Urinary bladder (tissue), 4 donors: ENCODE measurements around the gene JAK1. TPM values are rescaled to one million over a fixed set of nuclear protein-coding genes. Genes with fewer than 3 reads are reported as not detected.

Experiments
- DNase-seq: peaks from one replicate; pipeline ENCODE4 v3.0.0-alpha.2; 2015; ENCODE audit errors: extremely low spot score
- H3K27ac ChIP-seq: one replicate; pipeline ENCODE4 v1.5.1; 2013; ENCODE audit warnings: low read depth, mild to moderate bottlenecking, moderate library complexity
- H3K36me3 ChIP-seq: one replicate; pipeline ENCODE4 v1.6.1; 2013; ENCODE audit warnings: mild to moderate bottlenecking, moderate library complexity; ENCODE audit not compliant: insufficient read depth
- H3K4me1 ChIP-seq: one replicate; pipeline ENCODE4 v1.6.1; 2013; ENCODE audit warnings: mild to moderate bottlenecking, moderate library complexity; ENCODE audit not compliant: insufficient read depth
- H3K4me3 ChIP-seq: one replicate; pipeline ENCODE4 v1.5.1; 2013; ENCODE audit warnings: low read depth, low read length
- WGBS: extraction: QIAGEN DNeasy Blood & Tissue Kit; methylation state at CpG from one replicate; pipeline ENCODE4 v1.1.7; 2013; 5-methylcytosine and 5-hydroxymethylcytosine counted together
- polyA plus RNA-seq: library from polyadenylated mRNA; stranded (reverse); fragments of 200-250 nt; gene quantifications from one replicate; pipeline ENCODE4 v1.2.3, GENCODE V29; 2013
- total RNA-seq: library from RNA; depleted of rRNA; stranded (reverse); fragments of >200 nt; gene quantifications from one replicate; pipeline ENCODE4 v1.2.3, GENCODE V29; 2014
- donor health status: healthy with polysubstance abuse.
- donor health status: healthy.

The JAK1 gene
- total and polyA plus RNA-seq, 2 donors, result 86.8 to 137 TPM

DNA sequence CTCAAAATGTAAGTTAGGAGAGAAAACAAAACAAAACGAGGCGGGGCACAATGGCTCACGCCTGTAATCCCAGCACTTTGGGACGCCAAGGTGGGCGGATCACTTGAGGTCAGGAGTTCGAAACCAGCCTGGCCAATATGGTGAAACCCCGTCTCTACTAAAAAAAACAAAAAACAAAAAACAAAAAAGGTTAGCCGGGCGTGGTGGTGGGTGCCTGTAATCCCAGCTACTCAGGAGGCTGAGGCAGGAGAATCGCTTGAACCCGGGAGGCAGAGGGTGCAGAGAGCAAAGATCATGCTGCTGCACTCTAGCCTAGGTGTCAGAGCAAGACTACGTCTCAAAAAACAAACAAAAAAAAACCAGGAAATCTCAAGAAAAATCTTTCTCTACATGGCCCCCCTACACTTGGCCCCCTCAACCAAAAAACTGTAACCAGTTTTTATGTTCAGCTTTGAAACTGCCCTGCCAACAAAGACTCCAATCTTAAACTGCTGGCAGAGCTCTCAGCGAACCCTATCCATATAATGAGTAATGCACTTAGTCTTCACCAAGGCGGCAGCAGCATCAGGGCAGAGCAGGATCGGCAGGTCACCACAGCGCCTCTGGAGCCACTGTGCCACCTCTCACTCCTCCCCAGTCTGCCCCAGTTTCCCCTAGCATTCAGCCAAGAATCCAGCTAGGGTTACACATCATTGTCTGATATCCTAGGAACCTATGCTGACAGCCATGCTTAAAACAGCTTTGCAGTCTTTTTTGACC lies 71.7 kb downstream of the JAK1 start:
- WGBS, result 91% methylated on average over 16 of the region's 16 CpGs
- H3K4me1 ChIP-seq, result peaks cover 3% of the 10 kb centered on the region
- no peak overlapping the region for H3K4me3 ChIP-seq
- no peaks in the 10 kb centered on the region for H3K36me3 ChIP-seq
- H3K27ac ChIP-seq, result no peak overlapping the region
- DNase-seq, result no peak

DNA sequence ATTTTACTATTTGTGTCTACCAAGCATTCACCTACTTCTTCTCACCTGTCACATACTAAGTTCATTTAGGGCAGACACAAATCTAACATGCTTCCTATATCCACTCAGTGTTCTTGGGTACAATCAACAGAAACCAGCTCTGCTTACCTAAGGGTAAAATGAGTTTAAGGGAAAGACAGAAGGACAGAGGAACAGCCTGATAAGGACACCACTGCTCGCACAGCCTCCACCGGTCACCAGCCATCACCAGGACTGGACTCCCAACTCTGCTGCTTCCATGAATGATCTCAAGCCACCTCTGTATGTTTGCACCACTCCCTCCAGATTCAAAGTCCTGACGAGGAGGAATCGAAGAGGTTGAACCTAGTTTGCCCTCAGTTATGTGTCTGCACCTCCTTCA lies 72.4 kb downstream of the JAK1 start:
- H3K36me3 ChIP-seq, result no peaks in the 10 kb centered on the region
- no peak for DNase-seq
- no peak overlapping the region for H3K4me3 ChIP-seq
- peaks cover 3% of the 10 kb centered on the region for H3K4me1 ChIP-seq
- 95% methylated on average over 4 of the region's 4 CpGs for WGBS
- no peak overlapping the region for H3K27ac ChIP-seq

DNA sequence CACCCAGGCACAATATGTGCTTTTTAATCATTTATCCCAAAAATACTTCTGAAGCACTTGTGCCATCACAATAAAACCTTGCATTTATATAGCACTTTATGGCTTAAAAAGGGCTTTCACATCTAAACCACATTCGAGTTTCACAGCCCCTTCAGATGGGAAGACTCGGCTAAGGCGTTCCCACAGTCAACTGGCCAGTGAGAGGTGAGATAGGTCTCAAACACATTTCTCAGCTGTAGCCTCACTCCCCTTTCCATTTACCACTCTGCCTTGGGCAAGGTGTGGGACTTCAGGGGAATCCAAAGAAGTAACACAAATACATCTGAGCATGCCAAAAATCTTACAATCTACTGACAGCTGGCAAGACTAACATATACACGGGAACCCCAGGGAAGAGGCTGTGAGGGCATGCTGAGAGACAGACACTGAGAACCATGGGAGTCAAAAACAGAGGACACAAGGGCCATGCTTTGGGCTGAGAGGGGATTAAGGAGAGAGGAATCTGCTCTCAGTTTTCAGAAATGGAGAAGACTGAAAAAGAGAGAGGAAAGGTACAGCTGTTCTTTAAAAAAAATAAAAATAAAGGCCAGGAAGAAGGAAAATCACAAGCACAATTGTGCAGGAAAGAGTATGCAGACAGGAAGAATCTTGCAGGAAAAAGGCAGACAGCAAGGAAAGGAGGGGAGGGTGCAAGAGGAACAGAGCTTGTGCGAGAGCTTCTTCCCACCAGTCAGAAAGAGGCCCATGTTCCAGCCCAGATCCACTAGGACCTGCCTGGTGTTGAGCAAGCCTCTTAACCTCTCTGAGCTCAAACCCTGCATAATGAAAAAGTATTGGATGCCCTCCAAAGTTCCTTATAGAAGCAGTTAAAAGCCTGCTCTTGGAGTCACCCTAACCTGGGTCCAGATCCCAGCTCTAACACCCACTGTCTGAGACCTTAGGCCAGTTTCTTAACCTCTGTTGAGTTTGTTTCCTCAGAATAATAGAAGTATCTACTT lies 73.5 kb downstream of the JAK1 start:
- no peak overlapping the region for H3K4me3 ChIP-seq
- no peaks in the 10 kb centered on the region for H3K36me3 ChIP-seq
- H3K27ac ChIP-seq, result no peak overlapping the region
- WGBS, result 66% methylated on average over 5 of the region's 5 CpGs
- H3K4me1 ChIP-seq, result no peaks in the 10 kb centered on the region
- DNase-seq, result no peak

DNA sequence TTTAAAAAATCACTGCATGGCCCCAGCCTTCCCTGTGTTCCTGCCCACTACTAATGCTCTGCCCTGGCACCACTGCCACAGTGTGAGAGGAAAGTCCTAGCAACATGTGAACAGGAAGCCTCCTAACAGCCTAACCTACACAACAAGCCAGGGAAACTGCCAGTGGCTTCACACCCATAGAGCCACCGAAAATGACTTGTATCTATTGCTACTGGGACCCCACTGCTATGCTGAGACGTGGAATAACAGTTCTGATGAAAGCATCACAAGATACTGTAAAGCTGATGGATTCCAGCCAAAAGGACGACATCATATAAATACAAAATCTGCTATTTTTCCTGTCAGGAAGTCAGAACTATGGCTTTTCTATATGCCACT lies 74.9 kb downstream of the JAK1 start:
- Histone ChIP-seq H3K27ac (no peak overlapping the region), H3K36me3 (no peaks in the 10 kb centered on the region), H3K4me1 (no peaks in the 10 kb centered on the region), H3K4me3 (no peak overlapping the region)
- 34% methylated on average over 3 of the region's 3 CpGs for WGBS
- no peak for DNase-seq

DNA sequence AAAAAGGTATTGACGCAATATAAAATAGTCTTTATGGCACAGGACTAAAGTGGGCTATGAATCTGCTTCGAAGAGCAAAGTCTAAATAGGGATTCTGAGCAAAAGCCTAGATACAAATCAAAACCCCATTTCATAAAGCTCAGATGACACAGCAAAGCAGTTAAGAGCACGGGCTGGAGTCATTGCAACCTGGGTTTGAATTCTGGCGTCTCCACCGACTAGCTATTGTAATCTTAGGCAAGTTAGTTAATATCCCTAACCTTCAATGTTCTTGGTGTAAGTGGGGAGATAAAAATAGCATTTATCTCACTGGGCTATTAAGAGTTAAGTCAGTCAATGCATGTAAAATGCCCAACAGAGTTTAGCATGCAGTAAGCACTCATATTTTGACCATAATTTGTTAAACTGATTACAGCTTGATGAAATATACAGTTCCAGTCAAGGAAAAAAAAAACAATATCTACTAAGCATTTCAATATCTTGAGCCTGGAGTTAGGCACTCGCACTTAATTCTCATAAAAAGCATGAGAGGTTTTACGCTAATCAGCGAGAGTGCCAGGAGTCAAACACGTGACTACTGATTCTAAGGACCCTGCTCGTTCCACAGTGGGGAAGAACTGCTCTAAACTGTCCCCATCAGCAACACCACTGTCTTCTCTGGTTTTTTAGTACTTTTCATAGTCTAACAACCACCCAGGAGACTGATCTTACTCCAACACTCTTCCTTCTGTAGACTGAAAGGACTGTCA lies 75.5 kb downstream of the JAK1 start:
- WGBS, result 73% methylated on average over 10 of the region's 10 CpGs
- no peak overlapping the region for H3K27ac ChIP-seq
- no peaks in the 10 kb centered on the region for H3K4me1 ChIP-seq
- no peak overlapping the region for H3K4me3 ChIP-seq
- no peak for DNase-seq
- H3K36me3 ChIP-seq, result peaks cover 3% of the 10 kb centered on the region

DNA sequence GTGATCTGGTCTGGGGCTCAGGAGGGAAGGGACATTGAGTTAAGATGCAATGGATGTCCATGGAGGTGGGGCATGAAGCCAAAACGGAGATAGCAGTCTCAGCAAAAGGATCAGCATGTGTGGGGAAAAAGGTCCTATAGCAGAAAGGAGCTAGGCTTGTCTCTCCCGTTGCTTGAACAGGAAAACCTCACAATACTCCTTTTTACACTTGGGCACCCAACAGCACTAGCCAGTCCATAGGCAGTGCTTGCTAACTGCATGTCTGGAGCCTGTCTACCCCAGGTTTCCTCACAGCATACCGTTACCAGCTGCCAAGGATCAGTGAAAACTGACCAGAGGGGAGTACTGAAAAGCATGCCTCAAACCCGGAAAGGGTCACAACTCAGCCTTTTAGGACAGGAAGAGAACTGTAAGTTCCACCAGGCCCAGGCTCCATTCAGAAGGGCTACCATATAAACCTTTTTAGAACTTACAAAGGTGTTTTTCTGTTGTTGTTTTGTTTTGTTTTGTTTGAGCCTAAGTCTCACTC lies 78.6 kb downstream of the JAK1 start:
- H3K27ac ChIP-seq, result no peak overlapping the region
- peaks cover 3% of the 10 kb centered on the region for H3K36me3 ChIP-seq
- WGBS, result 73% methylated on average over 4 of the region's 4 CpGs
- no peak for DNase-seq
- H3K4me1 ChIP-seq, result no peaks in the 10 kb centered on the region
- no peak overlapping the region for H3K4me3 ChIP-seq

DNA sequence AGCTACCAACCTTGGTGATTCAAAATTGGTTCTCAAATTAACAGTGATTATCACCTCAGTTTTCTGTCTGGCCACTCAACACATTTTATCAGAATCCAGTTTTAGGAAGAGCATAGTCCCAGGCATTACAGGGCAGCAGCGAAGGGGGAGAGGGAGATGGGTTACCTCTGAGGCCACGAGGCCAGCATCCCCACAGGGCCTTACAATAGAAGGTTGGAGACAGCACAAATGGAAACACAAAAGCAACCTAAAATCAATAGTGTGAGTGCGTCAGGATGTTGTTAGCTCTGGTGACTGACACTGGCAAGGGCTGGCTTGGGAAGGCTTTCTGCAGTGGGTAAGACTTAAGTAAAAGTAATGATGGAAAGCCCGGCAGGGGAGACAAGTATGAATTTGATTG lies 79.5 kb downstream of the JAK1 start:
- H3K27ac ChIP-seq, result no peak overlapping the region
- H3K4me3 ChIP-seq, result no peak overlapping the region
- no peak for DNase-seq
- H3K4me1 ChIP-seq, result no peaks in the 10 kb centered on the region
- peaks cover 3% of the 10 kb centered on the region for H3K36me3 ChIP-seq
- WGBS, result 95% methylated on average over 4 of the region's 4 CpGs

DNA sequence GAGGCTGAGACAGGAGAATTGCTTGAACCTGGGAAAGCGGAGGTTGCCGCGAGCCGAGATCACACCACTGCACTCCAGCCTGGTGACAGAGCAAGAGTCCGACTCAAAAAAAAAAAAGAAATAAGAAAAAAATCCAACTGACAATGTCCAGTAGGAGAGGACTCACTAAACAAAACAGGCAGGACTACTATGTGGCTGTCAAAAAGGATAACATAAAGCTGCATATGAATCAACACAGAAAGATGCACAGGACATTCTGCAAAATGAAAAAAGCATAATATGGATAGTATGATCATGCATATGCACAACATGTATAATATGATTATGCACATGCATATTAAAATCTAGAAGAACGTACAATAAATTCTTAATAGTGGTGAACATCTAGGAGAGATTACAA lies 80.7 kb downstream of the JAK1 start:
- DNase-seq, result no peak
- 95% methylated on average over 6 of the region's 6 CpGs for WGBS
- Histone ChIP-seq H3K36me3 (peaks cover 3% of the 10 kb centered on the region), H3K27ac (no peak overlapping the region), H3K4me3 (no peak overlapping the region), H3K4me1 (no peaks in the 10 kb centered on the region)

DNA sequence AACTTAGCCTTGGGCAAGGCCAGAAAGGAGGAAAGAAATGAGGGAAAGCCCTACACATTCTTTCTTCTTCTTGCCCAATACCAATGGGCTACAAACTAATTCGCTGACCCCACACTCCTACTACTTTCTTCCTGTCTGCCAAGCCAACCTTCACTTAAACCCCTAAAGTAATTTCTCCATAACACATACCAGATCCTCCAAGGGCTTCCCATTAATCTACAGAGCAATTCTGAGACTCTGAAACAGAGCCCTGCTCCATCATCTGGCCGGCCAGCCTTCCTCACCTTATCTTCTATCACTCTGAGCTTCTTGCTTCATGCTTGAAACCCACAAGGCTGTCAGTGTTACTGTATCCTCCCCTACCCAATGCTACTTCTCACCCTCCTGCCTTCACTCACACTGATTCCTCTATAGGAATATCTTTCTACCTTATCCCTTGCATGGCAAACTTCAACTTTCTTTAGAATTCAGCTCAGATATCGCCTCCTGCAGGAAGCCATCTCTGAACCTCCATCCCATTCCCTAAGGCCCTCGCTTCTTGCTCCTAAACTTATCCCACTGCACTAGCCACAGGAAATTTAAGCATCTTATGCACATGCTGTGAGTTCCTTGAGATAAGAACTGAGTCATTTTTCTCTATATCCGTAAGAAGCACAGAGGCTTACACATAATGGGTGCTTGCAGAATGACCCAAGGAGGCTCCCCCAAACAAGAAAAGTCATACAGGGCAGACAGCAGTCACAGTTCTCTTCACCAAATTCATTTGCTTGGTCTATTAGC lies 81.9 kb downstream of the JAK1 start:
- Histone ChIP-seq H3K27ac (no peak overlapping the region), H3K4me1 (no peaks in the 10 kb centered on the region), H3K36me3 (peaks cover 3% of the 10 kb centered on the region), H3K4me3 (no peak overlapping the region)
- 84% methylated on average over 5 of the region's 5 CpGs for WGBS
- DNase-seq, result no peak

DNA sequence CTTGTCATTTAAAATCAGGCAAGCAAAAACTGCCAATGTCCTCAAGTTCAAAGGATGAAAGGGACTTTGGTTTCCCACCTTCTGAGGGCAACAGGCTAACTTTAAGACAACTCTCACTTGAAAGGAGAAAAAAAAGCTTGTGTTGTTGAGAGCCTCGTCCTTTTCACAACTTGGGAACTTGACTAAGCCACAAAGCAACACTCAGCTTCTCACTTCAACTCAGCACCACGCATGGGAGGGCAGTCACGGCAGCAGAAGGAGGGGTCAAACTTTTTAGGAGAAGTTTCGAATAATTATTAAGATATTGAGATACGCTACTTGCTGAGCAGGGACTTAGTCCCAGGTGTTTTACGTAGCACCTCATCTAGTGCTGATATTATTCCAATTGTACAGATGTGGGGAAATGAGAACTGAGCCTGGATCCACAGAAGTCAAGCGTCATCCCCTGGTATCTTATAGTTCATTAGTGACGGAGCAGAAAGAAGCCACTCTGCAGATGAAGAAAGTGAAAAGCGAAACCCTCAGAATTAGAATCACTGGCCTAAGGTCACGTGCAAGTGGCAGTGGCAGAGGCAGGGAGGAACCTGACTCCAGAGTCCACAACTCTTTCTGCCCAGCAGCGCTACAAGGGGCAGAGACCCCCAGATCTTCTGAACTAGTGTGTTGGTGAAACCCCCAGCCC lies 83.6 kb downstream of the JAK1 start:
- peaks cover 3% of the 10 kb centered on the region for H3K36me3 ChIP-seq

DNA sequence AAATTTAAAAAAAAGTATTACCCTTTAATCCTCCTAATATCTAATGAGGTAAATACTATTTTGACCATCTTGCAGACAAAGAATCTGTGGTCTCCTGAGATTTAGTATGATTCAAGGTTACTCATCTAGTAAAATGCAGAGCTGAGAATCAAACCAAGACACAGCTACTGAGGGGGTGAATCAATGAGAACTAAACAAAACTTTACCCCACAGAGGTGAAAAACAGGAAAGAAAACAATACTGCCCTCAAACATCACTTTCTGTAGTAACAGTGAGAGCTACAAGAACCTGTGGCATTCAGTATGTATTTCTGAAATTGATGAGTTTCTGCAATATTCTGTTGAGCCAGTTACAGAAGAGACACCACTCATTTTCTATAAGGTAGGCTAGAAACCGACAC lies 85.1 kb downstream of the JAK1 start:
- 96% methylated on average over 1 of the region's 1 CpG for WGBS
- no peak for DNase-seq
- no peak overlapping the region for H3K27ac ChIP-seq
- peaks cover 2% of the 10 kb centered on the region for H3K36me3 ChIP-seq
- H3K4me1 ChIP-seq, result no peaks in the 10 kb centered on the region
- H3K4me3 ChIP-seq, result no peak overlapping the region

More for the DNA sequence above, 83.6 kb downstream of the JAK1 start:
- Histone ChIP-seq H3K27ac (no peak overlapping the region), H3K4me1 (no peaks in the 10 kb centered on the region), H3K4me3 (no peak overlapping the region)
- 92% methylated on average over 11 of the region's 11 CpGs for WGBS
- no peak for DNase-seq

DNA sequence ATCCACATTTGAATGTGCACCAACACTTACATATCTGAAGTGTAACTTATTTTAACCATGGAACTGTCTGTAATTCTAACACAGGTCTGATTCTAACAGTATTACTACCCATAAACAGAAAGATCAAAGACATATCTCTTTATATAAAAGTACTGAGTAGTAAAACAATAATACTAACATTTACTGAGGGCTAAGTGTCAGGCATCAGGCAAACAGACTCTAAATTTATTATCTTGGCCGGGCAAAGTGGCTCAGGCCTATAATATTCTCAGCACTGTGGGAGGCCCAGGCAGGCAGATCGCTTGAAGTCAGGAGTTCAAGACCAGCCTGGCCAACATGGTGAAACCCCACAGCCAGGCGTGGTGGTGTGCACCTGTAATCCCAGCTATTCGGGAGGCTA lies 85.9 kb downstream of the JAK1 start:
- no peak for DNase-seq
- 93% methylated on average over 4 of the region's 4 CpGs for WGBS
- H3K36me3 ChIP-seq, result no peaks in the 10 kb centered on the region
- no peak overlapping the region for H3K27ac ChIP-seq
- H3K4me3 ChIP-seq, result no peak overlapping the region
- no peaks in the 10 kb centered on the region for H3K4me1 ChIP-seq
